NCI-H146 (cell line): ENCODE data around the gene MLX.
"Not testable (repeated sequence)": the region's sequence is repeated elsewhere in the genome, so short reads cannot be mapped to it uniquely, and the experiment has no call there.

Experiments
- DNase-seq: peaks from one replicate; lab custom pipeline; 2025; lab: John Stamatoyannopoulos, UW

Gene MLX

GRCh38 chr17:42555122-42555622, 11.7 kb upstream of the MLX start:
- no peak for DNase-seq

DNA sequence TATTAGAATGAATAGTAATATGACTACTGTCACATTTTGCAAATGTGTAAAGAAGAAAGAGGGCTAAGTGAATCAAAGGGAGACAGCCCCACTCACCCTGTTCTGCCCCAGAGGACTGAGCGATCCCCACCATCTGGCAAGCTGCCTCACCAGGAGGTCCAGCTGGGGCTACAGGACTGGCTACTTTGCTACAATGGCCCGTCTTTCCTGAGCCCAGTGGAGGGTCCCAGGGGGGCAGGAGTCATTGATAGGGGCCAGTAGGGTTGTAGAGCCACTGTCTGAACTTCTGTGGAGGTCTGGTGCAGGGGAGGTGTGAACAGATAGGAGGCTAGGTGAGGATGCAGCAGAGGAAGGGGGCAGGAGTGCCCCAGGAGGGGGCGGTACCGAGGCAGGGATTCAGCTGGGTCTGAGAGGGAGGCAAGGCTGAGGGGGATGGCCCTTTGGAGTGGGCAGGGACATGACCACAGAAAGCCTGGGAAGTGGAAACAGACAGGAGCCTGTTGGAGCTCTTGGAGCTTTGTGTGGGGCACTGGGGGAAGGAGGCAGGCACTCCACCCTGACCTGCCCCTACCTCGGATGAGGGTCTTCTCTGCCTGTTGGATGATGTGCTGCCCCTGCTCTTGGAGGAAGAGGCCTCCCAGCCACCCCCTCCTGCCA, 10.8 kb upstream of the MLX start:
- not testable (repeated sequence) for DNase-seq

DNA sequence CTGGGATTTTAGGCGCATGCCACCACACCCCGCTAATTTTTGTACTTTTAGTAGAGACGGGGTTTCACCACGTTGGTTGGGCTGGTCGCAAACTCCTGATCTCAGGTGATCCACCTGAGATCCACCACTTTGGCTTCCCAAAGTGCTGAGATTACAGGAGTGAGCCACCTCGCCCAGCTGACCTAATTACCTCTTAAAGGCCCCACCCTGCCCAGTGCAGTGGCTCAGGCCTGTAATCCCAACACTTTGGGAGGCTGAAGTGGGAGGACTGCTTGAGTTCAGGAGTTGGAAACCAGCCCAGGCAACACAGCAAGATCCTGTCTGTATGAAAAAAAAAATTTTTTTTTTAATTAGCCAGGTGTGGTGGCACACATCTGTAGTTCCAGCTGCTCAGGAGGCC, 7.8 kb upstream of the MLX start:
- no peak for DNase-seq

DNA sequence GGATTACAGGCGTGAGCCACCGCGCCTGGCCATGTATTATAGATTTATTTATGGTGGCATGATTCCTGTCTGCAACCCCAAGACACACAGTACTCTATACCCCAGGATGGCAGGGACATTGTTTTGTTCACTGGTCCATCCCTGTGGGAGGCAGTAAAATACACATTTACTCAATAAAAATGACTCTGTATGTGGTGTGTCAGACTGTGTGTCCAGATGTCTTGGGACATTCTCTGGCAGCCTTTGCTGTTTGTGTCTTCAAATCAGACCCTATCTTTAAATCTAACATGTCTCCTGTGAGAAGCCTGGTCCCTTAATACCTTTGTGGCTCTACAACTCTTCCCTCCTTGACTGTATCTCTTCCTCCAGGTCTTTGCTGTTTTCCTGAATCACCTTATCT, 6.7 kb upstream of the MLX start:
- DNase-seq = peak; percentile 13

DNA sequence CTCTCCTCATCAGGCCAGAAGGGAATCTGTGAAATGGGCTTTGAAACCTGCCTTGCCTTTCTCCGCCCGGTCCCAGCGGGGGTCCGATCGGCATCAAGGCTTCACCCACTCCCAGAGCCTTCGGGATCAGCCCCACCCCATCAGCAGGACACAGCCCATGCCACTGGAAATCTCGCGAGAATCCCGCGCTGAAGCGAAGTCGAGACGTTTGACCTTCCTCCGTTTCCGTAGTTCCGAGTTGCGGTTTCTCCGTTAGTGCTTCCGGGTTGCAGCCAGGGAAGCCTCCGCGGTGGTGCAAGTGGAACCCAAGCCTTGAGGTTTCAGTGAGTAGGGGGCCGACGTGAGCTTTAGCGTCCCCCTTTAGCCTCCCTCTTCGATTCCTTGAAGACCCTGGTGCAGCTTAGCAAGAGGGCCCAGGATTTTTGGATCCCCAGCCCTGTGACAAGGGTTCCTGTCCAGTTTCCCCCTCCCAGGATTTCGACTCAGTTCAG, 5.0 kb upstream of the MLX start, which contains the start of gene COASY:
Gene COASY, plus strand, starts transcription at position 252 of the 491 bp plus-strand sequence. CDS start 475 bp downstream, outside the sequence.
- DNase-seq = peak; percentile 98

- no peak for DNase-seq
Observed at GRCh38 chr17:42562388-42563142, 4.3 kb upstream of the MLX start.

DNA sequence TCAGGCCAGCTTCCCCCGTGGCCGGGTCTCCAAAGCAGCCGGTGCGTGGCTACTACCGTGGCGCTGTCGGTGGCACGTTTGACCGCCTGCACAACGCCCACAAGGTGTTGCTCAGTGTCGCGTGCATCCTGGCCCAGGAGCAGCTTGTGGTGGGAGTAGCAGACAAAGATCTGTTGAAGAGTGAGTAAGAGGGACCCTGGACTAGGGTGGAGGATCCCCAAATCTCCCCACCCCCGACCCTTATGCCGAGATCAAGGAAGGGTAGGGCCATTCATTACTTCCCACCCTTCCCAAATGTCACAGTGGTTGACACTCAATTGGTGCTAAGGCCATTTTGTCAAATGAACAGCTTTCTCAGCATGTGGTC, 3.8 kb upstream of the MLX start:
- no peak for DNase-seq

GRCh38 chr17:42563543-42563942, 3.4 kb upstream of the MLX start:
- DNase-seq = no peak

DNA sequence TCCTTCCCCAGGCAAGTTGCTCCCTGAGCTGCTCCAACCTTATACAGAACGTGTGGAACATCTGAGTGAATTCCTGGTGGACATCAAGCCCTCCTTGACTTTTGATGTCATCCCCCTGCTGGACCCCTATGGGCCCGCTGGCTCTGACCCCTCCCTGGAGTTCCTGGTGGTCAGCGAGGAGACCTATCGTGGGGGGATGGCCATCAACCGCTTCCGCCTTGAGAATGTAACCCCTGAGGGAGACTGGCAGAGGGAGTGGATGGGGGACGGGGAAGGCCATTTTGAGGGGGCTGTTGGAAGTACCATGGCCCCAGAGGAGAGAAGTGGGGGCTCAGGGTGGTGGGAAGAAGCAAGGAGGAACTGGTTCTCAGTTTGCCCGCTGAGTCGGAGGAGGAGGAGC, 3.0 kb upstream of the MLX start:
- no peak for DNase-seq

- no peak for DNase-seq
Observed at GRCh38 chr17:42564815-42565522, 1.9 kb upstream of the MLX start.

DNA sequence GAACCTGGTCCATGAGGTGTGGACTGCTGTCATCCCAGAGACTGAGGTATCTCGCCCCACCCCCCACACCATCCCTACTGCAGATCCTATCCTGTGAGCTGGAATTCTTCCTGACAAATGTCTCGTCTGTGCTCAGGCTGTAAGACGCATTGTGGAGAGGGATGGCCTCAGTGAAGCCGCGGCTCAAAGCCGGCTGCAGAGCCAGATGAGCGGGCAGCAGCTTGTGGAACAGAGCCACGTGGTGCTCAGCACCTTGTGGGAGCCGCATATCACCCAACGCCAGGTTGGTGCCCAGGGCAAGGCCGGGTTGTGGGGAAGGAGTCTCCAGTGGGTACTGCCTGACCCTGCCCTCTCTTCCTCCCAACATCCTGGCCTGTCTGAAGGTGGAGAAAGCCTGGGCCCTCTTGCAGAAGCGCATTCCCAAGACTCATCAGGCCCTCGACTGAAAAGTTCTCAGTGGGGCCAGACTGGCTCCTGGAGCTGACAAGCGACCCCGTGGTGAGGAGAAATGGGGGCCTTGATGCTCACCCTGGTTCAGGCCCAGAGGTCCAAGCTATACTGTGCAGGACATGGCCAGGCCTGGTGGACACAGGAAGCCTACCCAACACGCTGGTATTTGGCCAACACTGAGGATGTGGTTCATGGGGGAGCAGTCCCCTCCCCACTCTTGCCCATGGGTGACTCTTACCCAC, 1.2 kb upstream of the MLX start:
- DNase-seq = no peak

GRCh38 chr17:42566215-42566882, 551 bp upstream of the MLX start:
- no peak for DNase-seq

GRCh38 chr17:42568341-42569111, 1.6 kb downstream of the MLX start:
- DNase-seq = no peak

GRCh38 chr17:42571435-42572225, 4.7 kb downstream of the MLX start:
- no peak for DNase-seq

- no peak for DNase-seq
Observed at GRCh38 chr17:42573095-42573494, 6.2 kb downstream of the MLX start.

DNA sequence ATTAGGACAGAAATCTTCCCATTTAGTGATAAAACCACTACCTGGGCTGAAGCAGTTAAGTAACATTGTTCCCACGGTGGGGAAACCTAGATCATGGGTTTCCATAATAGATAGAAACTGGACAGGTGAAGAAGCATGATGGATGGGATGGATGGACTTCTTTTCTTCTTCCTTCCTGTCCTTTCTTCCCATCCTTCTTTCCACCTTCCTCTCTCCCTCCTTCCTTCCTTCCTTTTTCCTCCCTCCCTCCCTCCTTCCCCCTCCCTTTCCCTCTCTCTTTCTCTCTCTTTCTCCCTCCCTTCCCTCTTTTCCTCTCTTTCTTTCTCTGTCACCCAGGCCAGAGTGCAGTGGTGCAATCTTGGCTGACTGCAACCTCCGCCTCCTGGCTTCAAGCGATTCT, 7.6 kb downstream of the MLX start:
- DNase-seq = no peak

GRCh38 chr17:42577140-42577531, 10.2 kb downstream of the MLX start:
- DNase-seq = no peak

- peak; percentile 92 for DNase-seq
Observed at GRCh38 chr17:42577532-42578281, 10.8 kb downstream of the MLX start, which contains the start of gene PSMC3IP. PSMC3IP (minus strand) TSS chr17:42577729; CDS start chr17:42577686, 43 bp downstream.

- DNase-seq = peak; percentile 73
Observed at GRCh38 chr17:42578282-42578869, 11.5 kb downstream of the MLX start.
